GM12892 (cell line): ENCODE measurements around the gene CCND3.
"Not testable (repeated sequence)": the region's sequence is repeated elsewhere in the genome, so short reads cannot be mapped to it uniquely, and the experiment has no call there.

ENCODE experiments used
- DNase-seq: peaks from one replicate; pipeline ENCODE4 v3.0.0; 2011; ENCODE audit not compliant: insufficient read length
- FAIRE-seq: peaks from 2 replicates; lab custom pipeline; 2011; peaks lifted over from hg19 to GRCh38; lab: Jason Lieb, UNC
- POLR2A ChIP-seq: IDR thresholded peaks from 2 replicates; pipeline ENCODE4 v1.6.1; 2011; ENCODE audit warnings: low read depth, low read length, control low read depth
- POLR2AphosphoS5 ChIP-seq: IDR thresholded peaks from 2 replicates; pipeline ENCODE4 v1.6.1; 2011; ENCODE audit warnings: low read depth, low read length, control low read depth
- TAF1 ChIP-seq: IDR thresholded peaks from 2 replicates; pipeline ENCODE4 v1.6.1; 2011; ENCODE audit warnings: low read depth, mild to moderate bottlenecking, control low read depth, low read length, borderline replicate concordance

Gene CCND3

GRCh38 chr6:41966214-41966920 lies 24.8 kb upstream of the CCND3 start:
- DNase-seq (no peak), FAIRE-seq (no peak)
- TF ChIP-seq POLR2A (no peak), TAF1 (no peak), POLR2AphosphoS5 (no peak)

- FAIRE-seq (no peak), DNase-seq (no peak)
- TF ChIP-seq POLR2AphosphoS5 (no peak), POLR2A (no peak), TAF1 (no peak)
Observed at GRCh38 chr6:41965429-41966213, 24.0 kb upstream of the CCND3 start.

- TF ChIP-seq POLR2A = no peak
- DNase-seq (no peak), FAIRE-seq (no peak)
Observed at GRCh38 chr6:41964201-41964887, 22.7 kb upstream of the CCND3 start.

- no peak for TF ChIP-seq TAF1
- TF ChIP-seq POLR2A = no peak
- TF ChIP-seq POLR2AphosphoS5 = no peak
- no peak for FAIRE-seq
- no peak for DNase-seq
Observed at GRCh38 chr6:41963371-41963770, 21.8 kb upstream of the CCND3 start.

- FAIRE-seq (no peak), DNase-seq (no peak)
- TF ChIP-seq TAF1 = no peak
- TF ChIP-seq POLR2AphosphoS5 = no peak
- no peak for TF ChIP-seq POLR2A
Observed at GRCh38 chr6:41960028-41960427, 18.4 kb upstream of the CCND3 start.

GRCh38 chr6:41958022-41958856 lies 16.6 kb upstream of the CCND3 start:
- no peak for TF ChIP-seq TAF1
- no peak for TF ChIP-seq POLR2AphosphoS5
- no peak for TF ChIP-seq POLR2A
- FAIRE-seq (no peak), DNase-seq (no peak)

- DNase-seq (no peak), FAIRE-seq (no peak)
- TF ChIP-seq TAF1 (no peak), POLR2A (no peak), POLR2AphosphoS5 (no peak)
Observed at GRCh38 chr6:41957117-41957516, 15.5 kb upstream of the CCND3 start.

GRCh38 chr6:41955412-41955811 lies 13.8 kb upstream of the CCND3 start:
- FAIRE-seq (no peak), DNase-seq (no peak)
- no peak for TF ChIP-seq POLR2AphosphoS5

- TF ChIP-seq POLR2A = no peak
- FAIRE-seq = no peak
- no peak for DNase-seq
Observed at GRCh38 chr6:41954668-41955067, 13.1 kb upstream of the CCND3 start.

- FAIRE-seq (no peak), DNase-seq (no peak)
- TF ChIP-seq POLR2AphosphoS5 = no peak
- no peak for TF ChIP-seq POLR2A
- TF ChIP-seq TAF1 = no peak
Observed at GRCh38 chr6:41947581-41948220, 6.1 kb upstream of the CCND3 start.

GRCh38 chr6:41943456-41943855 lies 1.8 kb upstream of the CCND3 start:
- TF ChIP-seq TAF1 (no peak), POLR2A (no peak), POLR2AphosphoS5 (no peak)
- FAIRE-seq (no peak), DNase-seq (no peak)

- not testable (repeated sequence) for DNase-seq, FAIRE-seq
Observed at GRCh38 chr6:41942882-41943281, 1.3 kb upstream of the CCND3 start.
